ENCODE results near the gene SSNA1. TPM values are rescaled to one million over a fixed set of nuclear protein-coding genes. Genes with fewer than 3 reads are reported as not detected.

The SSNA1 gene
- total RNA-seq, 2 donors from 2014 or later = 37.1 to 64.0 TPM

GRCh38 chr9:137200311-137201204, 12.1 kb downstream of the SSNA1 start, which contains the start of gene TPRN:
TPRN (minus strand) TSS chr9:137200741; CDS start chr9:137200711, 30 bp downstream.
- H3K27ac Mint-ChIP-seq = peak within 1 kb of the TSS; percentile 68 to 89
- ATAC-seq (peak; percentile 95 to 96), DNase-seq (ENCODE audit: low spot score in 2 of 2) (peak; percentile 99)
- H3K36me3 Mint-ChIP-seq = peaks cover 13% of the 10 kb centered on the region in 2 donors
- no peaks in the 10 kb centered on the region for H3K9me3 Mint-ChIP-seq

- ATAC-seq (no peak), DNase-seq (ENCODE audit: low spot score in 2 of 2) (no peak)
- Mint-ChIP-seq H3K36me3 (peaks cover 14 to 19% of the 10 kb centered on the region in 2 donors), H3K9me3 (no peaks in the 10 kb centered on the region), H3K27ac (peak overlapping the region; percentile 68 to 89)
Measured at GRCh38 chr9:137201205-137201868, 12.9 kb downstream of the SSNA1 start.

GRCh38 chr9:137202966-137203365, 14.5 kb downstream of the SSNA1 start:
- DNase-seq (ENCODE audit: low spot score in 2 of 2) (no peak), ATAC-seq (no peak)
- Mint-ChIP-seq H3K27ac (no peak overlapping the region), H3K36me3 (peaks cover 26 to 28% of the 10 kb centered on the region in 2 donors), H3K9me3 (no peaks in the 10 kb centered on the region)

- Mint-ChIP-seq H3K27ac (peak overlapping the region; percentile 94 to 97), H3K36me3 (peaks cover 28 to 33% of the 10 kb centered on the region in 2 donors), H3K9me3 (no peaks in the 10 kb centered on the region)
- ATAC-seq (no peak), DNase-seq (ENCODE audit: low spot score in 2 of 2) (no peak)
Measured at GRCh38 chr9:137204731-137205125, 16.3 kb downstream of the SSNA1 start.

- peaks cover 28 to 33% of the 10 kb centered on the region in 2 donors for H3K36me3 Mint-ChIP-seq
- peak within 1 kb of the TSS; percentile 94 to 97 for H3K27ac Mint-ChIP-seq
- ATAC-seq = peak; percentile 64 to 68
- no peaks in the 10 kb centered on the region for H3K9me3 Mint-ChIP-seq
- peak; percentile 92 to 95 for DNase-seq (ENCODE audit: low spot score in 2 of 2)
Measured at GRCh38 chr9:137205126-137206069, 16.9 kb downstream of the SSNA1 start, which contains the start of the genes NDOR1 and TMEM203. NDOR1 (plus strand) TSS chr9:137205700; CDS start chr9:137205778, 78 bp downstream. TMEM203 (minus strand) TSS chr9:137205648; CDS start chr9:137205414, 234 bp downstream.

- ATAC-seq (no peak), DNase-seq (ENCODE audit: low spot score in 2 of 2) (no peak)
- no peaks in the 10 kb centered on the region for H3K9me3 Mint-ChIP-seq
- H3K27ac Mint-ChIP-seq = peak overlapping the region; percentile 94 to 97
- peaks cover 28 to 33% of the 10 kb centered on the region in 2 donors for H3K36me3 Mint-ChIP-seq
Measured at GRCh38 chr9:137206602-137207001, 18.1 kb downstream of the SSNA1 start.

GRCh38 chr9:137211532-137211931, 23.1 kb downstream of the SSNA1 start:
- ATAC-seq = no peak
- no peaks in the 10 kb centered on the region for H3K9me3 Mint-ChIP-seq
- DNase-seq (ENCODE audit: low spot score in 2 of 2) = no peak
- H3K27ac Mint-ChIP-seq = peak overlapping the region; percentile 47 to 74
- H3K36me3 Mint-ChIP-seq = peaks cover 12 to 15% of the 10 kb centered on the region in 2 donors

GRCh38 chr9:137212520-137212919, 24.0 kb downstream of the SSNA1 start:
- no peak for DNase-seq (ENCODE audit: low spot score in 2 of 2)
- no peaks in the 10 kb centered on the region for H3K9me3 Mint-ChIP-seq
- no peak overlapping the region for H3K27ac Mint-ChIP-seq
- peaks cover 2 to 10% of the 10 kb centered on the region in 2 donors for H3K36me3 Mint-ChIP-seq
- peak in 1 of 2 donors; percentile 11 for ATAC-seq

- no peaks in the 10 kb centered on the region for H3K9me3 Mint-ChIP-seq
- H3K36me3 Mint-ChIP-seq = peaks cover 0 to 7% of the 10 kb centered on the region in 2 donors
- H3K27ac Mint-ChIP-seq = no peak overlapping the region
- ATAC-seq (no peak), DNase-seq (ENCODE audit: low spot score in 2 of 2) (no peak)
Measured at GRCh38 chr9:137213160-137214060, 24.9 kb downstream of the SSNA1 start.

- H3K36me3 Mint-ChIP-seq = no peaks in the 10 kb centered on the region
- ATAC-seq = no peak
- no peaks in the 10 kb centered on the region for H3K9me3 Mint-ChIP-seq
- no peak overlapping the region for H3K27ac Mint-ChIP-seq
- DNase-seq (ENCODE audit: low spot score in 2 of 2) = no peak
Measured at GRCh38 chr9:137214620-137215019, 26.1 kb downstream of the SSNA1 start.

- ATAC-seq (no peak), DNase-seq (ENCODE audit: low spot score in 2 of 2) (no peak)
- Mint-ChIP-seq H3K9me3 (no peaks in the 10 kb centered on the region), H3K36me3 (no peaks in the 10 kb centered on the region), H3K27ac (peak overlapping the region in 1 of 2 donors; percentile 36)
Measured at GRCh38 chr9:137215196-137215986, 26.9 kb downstream of the SSNA1 start.

GRCh38 chr9:137216188-137216965, 27.9 kb downstream of the SSNA1 start:
- H3K27ac Mint-ChIP-seq = no peak overlapping the region
- no peak for DNase-seq (ENCODE audit: low spot score in 2 of 2)
- ATAC-seq = no peak
- H3K36me3 Mint-ChIP-seq = no peaks in the 10 kb centered on the region
- no peaks in the 10 kb centered on the region for H3K9me3 Mint-ChIP-seq

- no peak for DNase-seq (ENCODE audit: low spot score in 2 of 2)
- H3K36me3 Mint-ChIP-seq = no peaks in the 10 kb centered on the region
- no peak overlapping the region for H3K27ac Mint-ChIP-seq
- ATAC-seq = no peak
- no peaks in the 10 kb centered on the region for H3K9me3 Mint-ChIP-seq
Measured at GRCh38 chr9:137217276-137218211, 29.1 kb downstream of the SSNA1 start.
